ENCODE results near the gene LAMB3. TPM values are rescaled to one million over a fixed set of nuclear protein-coding genes. Genes with fewer than 3 reads are reported as not detected.

LAMB3 gene
- total RNA-seq, 1 donor = 14.2 TPM

GRCh38 chr1:209567698-209568175, 84.5 kb downstream of the LAMB3 start:
- no peak for TF ChIP-seq CTCF (IDR thresholded peaks at IDR 0.05; ENCODE audit: insufficient read depth, low read depth, low read length)
- DNase-seq (ENCODE audit: low read depth) = peak; percentile 54
- H3K4me3 ChIP-seq (ENCODE audit: low read depth, low read length) = no peak overlapping the region

GRCh38 chr1:209565759-209566678, 86.2 kb downstream of the LAMB3 start:
- DNase-seq (ENCODE audit: low read depth) = peak; percentile 79
- H3K4me3 ChIP-seq (ENCODE audit: low read depth, low read length) = no peak overlapping the region
- peak; percentile 85 for TF ChIP-seq CTCF (IDR thresholded peaks at IDR 0.05; ENCODE audit: insufficient read depth, low read depth, low read length)

Other genes with a start within 250 kb of the LAMB3 start
- 2.6 and 9.1 TPM in 2 replicates for gene CAMK1G, start 68.7 kb downstream of the LAMB3 start, total RNA-seq
- 4.8 and 52.2 TPM in 2 replicates for gene G0S2, start 23.0 kb upstream of the LAMB3 start, total RNA-seq
- 1.9 and 21.6 TPM in 2 replicates for gene HSD11B1, start 52.4 kb upstream of the LAMB3 start, total RNA-seq
- gene TRAF3IP3, start 103.6 kb upstream of the LAMB3 start, total RNA-seq = not detected in 2 replicates
- 3.0 and 3.5 TPM in 2 replicates for gene C1orf74, start 132.1 kb upstream of the LAMB3 start, total RNA-seq
- gene IRF6, start 153.7 kb upstream of the LAMB3 start, total RNA-seq = under 0.01 and 0.32 TPM in 2 replicates
- gene UTP25, start 175.5 kb upstream of the LAMB3 start, total RNA-seq = 10.6 and 12.1 TPM in 2 replicates

All from fibroblast of villous mesenchyme (primary cell).